MM.1S (cell line): ENCODE results near the gene TRAP1.

ENCODE experiments used
- DNase-seq: peaks from one replicate; pipeline ENCODE4 v3.0.0-alpha.2; 2015
- H2AFZ ChIP-seq: fragments of 300-600 bp; sonication (generic); 2 replicates; pipeline ENCODE4 v1.6.0; 2016; ENCODE audit warnings: antibody characterized with exemption, low read length
- H3F3A ChIP-seq: fragments of 300-600 bp; sonication (generic); 2 replicates; pipeline ENCODE4 v1.6.1; 2016; ENCODE audit warnings: mild to moderate bottlenecking, antibody characterized with exemption, low read length, moderate library complexity, mixed read lengths; ENCODE audit not compliant: insufficient read depth
- H3K27ac ChIP-seq: fragments of 300-600 bp; sonication (generic); 2 replicates; pipeline ENCODE4 v1.5.1; 2016; ENCODE audit warnings: mild to moderate bottlenecking, low read length
- H3K27me3 ChIP-seq: fragments of 300-600 bp; sonication (generic); replicated peaks from 2 replicates; pipeline ENCODE4 v1.6.0; 2016; ENCODE audit warnings: low read length; ENCODE audit not compliant: insufficient read depth
- H3K36me3 ChIP-seq: fragments of 300-600 bp; sonication (generic); replicated peaks from 2 replicates; pipeline ENCODE4 v1.6.1; 2016; ENCODE audit warnings: mild to moderate bottlenecking, low read length, mixed read lengths; ENCODE audit not compliant: insufficient read depth
- H3K4me1 ChIP-seq: fragments of 300-600 bp; sonication (generic); 2 replicates; pipeline ENCODE4 v1.6.1; 2016; ENCODE audit warnings: low read length, mixed read lengths
- H3K4me2 ChIP-seq: fragments of 300-600 bp; sonication (generic); 2 replicates; pipeline ENCODE4 v1.6.0; 2016; ENCODE audit warnings: low read depth, low read length
- H3K4me3 ChIP-seq: fragments of 300-600 bp; sonication (generic); 2 replicates; pipeline ENCODE4 v1.5.1; 2016; ENCODE audit warnings: low read length, mixed read lengths
- H3K79me2 ChIP-seq: fragments of 300-600 bp; sonication (generic); 2 replicates; pipeline ENCODE4 v1.6.1; 2016; ENCODE audit warnings: mixed run types, low read length, mixed read lengths
- H3K9ac ChIP-seq: fragments of 300-600 bp; sonication (generic); 2 replicates; pipeline ENCODE4 v1.6.1; 2016; ENCODE audit warnings: low read length, mixed read lengths
- H3K9me2 ChIP-seq: fragments of 300-600 bp; sonication (generic); replicated peaks from 2 replicates; pipeline ENCODE4 v1.6.1; 2016; ENCODE audit warnings: mild to moderate bottlenecking, low read length, mixed read lengths; ENCODE audit not compliant: insufficient read depth
- H3K9me3 ChIP-seq: fragments of 300-600 bp; sonication (generic); replicated peaks from 2 replicates; pipeline ENCODE4 v1.6.1; 2016; ENCODE audit warnings: mild to moderate bottlenecking, low read length, mixed read lengths; ENCODE audit not compliant: insufficient read depth
- H4K20me1 ChIP-seq: fragments of 300-600 bp; sonication (generic); 2 replicates; pipeline ENCODE4 v1.6.1; 2016; ENCODE audit warnings: mild to moderate bottlenecking, low read length, moderate library complexity, mixed read lengths; ENCODE audit not compliant: insufficient read depth
- EZH2 ChIP-seq: fragments of 300-600 bp; sonication (generic); optimal IDR thresholded peaks from 2 replicates; pipeline ENCODE3; 2017; ENCODE audit warnings: low read depth, mild to moderate bottlenecking, antibody characterized with exemption, low read length, mixed read lengths
- EZH2phosphoT487 ChIP-seq: fragments of 300-600 bp; sonication (generic); IDR thresholded peaks from 2 replicates; pipeline ENCODE4 v1.6.1; 2018; ENCODE audit warnings: antibody characterized with exemption, low read length
- TF ChIP-seq, protein P1 (sequence below): fragments of 300-600 bp; sonication (generic); IDR thresholded peaks from 2 replicates; pipeline ENCODE4 v1.5.1; 2016; ENCODE audit warnings: antibody characterized with exemption, low read length, mixed read lengths

TRAP1 gene

DNA sequence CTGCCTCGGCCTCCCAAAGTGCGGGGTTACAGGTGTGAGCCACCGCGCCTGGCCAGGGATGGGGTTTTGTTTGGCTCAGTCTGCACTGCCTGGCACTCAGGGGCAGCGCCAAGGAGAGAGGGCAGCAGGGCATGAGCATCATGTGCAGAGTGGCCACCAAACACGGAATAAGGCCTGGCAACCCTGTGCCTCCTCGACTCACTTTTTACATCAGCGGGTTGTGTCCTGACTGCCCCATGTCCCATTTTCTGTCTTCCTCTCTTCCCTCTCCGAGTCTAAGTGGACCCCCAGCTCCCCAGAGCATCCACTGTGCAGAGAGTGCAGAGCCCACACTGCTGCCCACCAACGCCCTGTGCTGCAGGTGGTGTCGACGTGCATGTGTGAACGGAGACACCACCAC lies 18.2 kb upstream of the TRAP1 start:
- H3K27me3 ChIP-seq, result no peaks in the 10 kb centered on the region
- H3F3A ChIP-seq, result no peaks in the 10 kb centered on the region
- DNase-seq, result no peak

DNA sequence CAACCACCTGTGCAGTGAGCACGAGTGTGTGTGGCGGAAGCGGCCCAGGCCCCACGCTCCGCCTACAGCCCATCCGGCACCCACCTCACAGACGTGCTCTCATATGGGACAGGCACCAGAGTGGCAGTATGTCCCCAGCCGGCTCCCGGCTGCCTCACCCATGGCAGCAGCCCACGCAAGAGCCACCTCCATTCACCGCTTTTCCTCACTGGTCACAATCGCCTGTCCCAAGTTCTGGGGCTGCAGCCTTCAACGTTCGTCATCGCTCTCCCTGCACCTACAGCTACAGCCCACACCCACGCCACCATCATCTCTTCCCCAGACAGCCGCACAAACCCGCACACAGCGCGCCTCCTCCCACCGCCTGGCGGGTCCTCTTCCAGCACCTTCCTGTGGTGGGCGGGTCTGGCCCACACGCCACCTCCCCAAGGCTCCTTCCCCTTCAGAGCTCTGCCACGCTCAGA lies 17.5 kb upstream of the TRAP1 start:
- no peak overlapping the region for H3K4me3 ChIP-seq
- no peaks in the 10 kb centered on the region for H3K9me2 ChIP-seq
- H3K79me2 ChIP-seq, result no peaks in the 10 kb centered on the region
- H3F3A ChIP-seq, result no peaks in the 10 kb centered on the region
- no peak overlapping the region for H3K27ac ChIP-seq
- peaks cover 5% of the 10 kb centered on the region for H3K36me3 ChIP-seq
- H2AFZ ChIP-seq, result no peak overlapping the region
- H3K4me2 ChIP-seq, result no peak overlapping the region
- TF ChIP-seq EZH2, result no peak
- TF ChIP-seq, protein P1, sequence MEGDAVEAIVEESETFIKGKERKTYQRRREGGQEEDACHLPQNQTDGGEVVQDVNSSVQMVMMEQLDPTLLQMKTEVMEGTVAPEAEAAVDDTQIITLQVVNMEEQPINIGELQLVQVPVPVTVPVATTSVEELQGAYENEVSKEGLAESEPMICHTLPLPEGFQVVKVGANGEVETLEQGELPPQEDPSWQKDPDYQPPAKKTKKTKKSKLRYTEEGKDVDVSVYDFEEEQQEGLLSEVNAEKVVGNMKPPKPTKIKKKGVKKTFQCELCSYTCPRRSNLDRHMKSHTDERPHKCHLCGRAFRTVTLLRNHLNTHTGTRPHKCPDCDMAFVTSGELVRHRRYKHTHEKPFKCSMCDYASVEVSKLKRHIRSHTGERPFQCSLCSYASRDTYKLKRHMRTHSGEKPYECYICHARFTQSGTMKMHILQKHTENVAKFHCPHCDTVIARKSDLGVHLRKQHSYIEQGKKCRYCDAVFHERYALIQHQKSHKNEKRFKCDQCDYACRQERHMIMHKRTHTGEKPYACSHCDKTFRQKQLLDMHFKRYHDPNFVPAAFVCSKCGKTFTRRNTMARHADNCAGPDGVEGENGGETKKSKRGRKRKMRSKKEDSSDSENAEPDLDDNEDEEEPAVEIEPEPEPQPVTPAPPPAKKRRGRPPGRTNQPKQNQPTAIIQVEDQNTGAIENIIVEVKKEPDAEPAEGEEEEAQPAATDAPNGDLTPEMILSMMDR, result no peak
- no peak for TF ChIP-seq EZH2phosphoT487
- no peaks in the 10 kb centered on the region for H3K4me1 ChIP-seq
- no peaks in the 10 kb centered on the region for H3K27me3 ChIP-seq
- DNase-seq, result no peak
- no peaks in the 10 kb centered on the region for H3K9me3 ChIP-seq
- no peaks in the 10 kb centered on the region for H4K20me1 ChIP-seq
- no peak overlapping the region for H3K9ac ChIP-seq

More for the DNA sequence above, 18.2 kb upstream of the TRAP1 start:
- Histone ChIP-seq H3K79me2 (no peaks in the 10 kb centered on the region), H3K27ac (no peak overlapping the region), H2AFZ (no peak overlapping the region), H3K4me1 (no peaks in the 10 kb centered on the region), H3K4me2 (no peak overlapping the region), H3K9ac (no peak overlapping the region), H3K36me3 (peaks cover 5% of the 10 kb centered on the region), H3K4me3 (no peak overlapping the region), H4K20me1 (no peaks in the 10 kb centered on the region), H3K9me3 (no peaks in the 10 kb centered on the region), H3K9me2 (no peaks in the 10 kb centered on the region)
- TF ChIP-seq, protein P1, result no peak
- TF ChIP-seq EZH2phosphoT487 (no peak), EZH2 (no peak)

DNA sequence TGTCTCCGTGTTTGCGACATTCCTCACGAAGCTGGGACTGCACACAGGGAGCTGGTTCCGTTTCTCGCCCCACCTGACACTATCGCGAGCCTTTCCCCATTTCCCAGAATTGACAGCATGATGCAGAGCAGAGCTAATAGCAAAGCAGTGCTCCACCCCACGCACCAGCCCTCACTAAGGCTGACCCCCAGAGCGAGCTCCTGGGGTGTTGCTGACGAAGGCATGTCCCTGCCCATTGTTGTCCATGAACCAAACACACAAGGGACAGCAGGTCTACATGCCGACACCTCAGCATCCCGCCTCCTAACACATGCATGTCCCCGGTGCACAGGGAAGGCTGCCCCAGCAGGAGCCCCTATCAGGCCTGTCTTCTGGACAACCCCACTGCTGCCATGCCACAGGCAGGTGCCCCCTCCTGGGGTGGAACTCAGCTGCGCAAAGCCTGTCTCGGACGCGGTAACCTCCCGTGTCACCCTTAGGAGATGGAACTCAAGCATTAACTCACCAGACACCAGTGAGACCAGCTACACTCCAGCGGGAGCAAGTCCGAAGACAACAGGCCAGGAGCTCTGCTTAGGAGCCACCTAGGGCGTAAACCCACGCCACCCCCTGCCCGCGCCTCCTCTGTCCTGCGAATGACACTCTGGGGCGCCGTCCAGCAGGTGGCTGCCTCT lies 16.9 kb upstream of the TRAP1 start:
- Histone ChIP-seq H4K20me1 (no peaks in the 10 kb centered on the region), H3K36me3 (peaks cover 5% of the 10 kb centered on the region), H2AFZ (no peak overlapping the region), H3K9ac (no peak overlapping the region), H3K79me2 (no peaks in the 10 kb centered on the region), H3K27ac (no peak overlapping the region), H3K9me3 (no peaks in the 10 kb centered on the region), H3K9me2 (no peaks in the 10 kb centered on the region), H3K4me2 (no peak overlapping the region), H3F3A (no peaks in the 10 kb centered on the region), H3K4me3 (no peak overlapping the region), H3K27me3 (no peaks in the 10 kb centered on the region), H3K4me1 (no peaks in the 10 kb centered on the region)
- TF ChIP-seq EZH2, result no peak
- TF ChIP-seq, protein P1, result no peak
- TF ChIP-seq EZH2phosphoT487, result no peak
- no peak for DNase-seq
